GM21717 (cell line): ENCODE results near the gene ATP11A.
A peak's percentile ranks its signal among the peaks of the same experiment; 100 is the strongest.

Source experiments
- ATAC-seq: cut with Tn5 transposase; IDR thresholded peaks from one replicate; pipeline ENCODE4 v1.9.1; 2021; ENCODE audit warnings: mild to moderate bottlenecking, moderate library complexity; ENCODE audit not compliant: unreplicated experiment

ATP11A gene

GRCh38 chr13:112756511-112756966, 66.7 kb downstream of the ATP11A start:
- ATAC-seq: no peak

- ATAC-seq: no peak
Observed at GRCh38 chr13:112756967-112757758, 67.3 kb downstream of the ATP11A start.

GRCh38 chr13:112757759-112758086, 67.9 kb downstream of the ATP11A start:
- ATAC-seq: no peak

GRCh38 chr13:112759053-112759452, 69.2 kb downstream of the ATP11A start:
- no peak for ATAC-seq

GRCh38 chr13:112759827-112760226, 70.0 kb downstream of the ATP11A start:
- ATAC-seq: no peak

- ATAC-seq: no peak
Observed at GRCh38 chr13:112760435-112760834, 70.6 kb downstream of the ATP11A start.

GRCh38 chr13:112760931-112761330, 71.1 kb downstream of the ATP11A start:
- no peak for ATAC-seq

- ATAC-seq: no peak
Observed at GRCh38 chr13:112761701-112762689, 72.2 kb downstream of the ATP11A start.

GRCh38 chr13:112762690-112763080, 72.8 kb downstream of the ATP11A start:
- no peak for ATAC-seq

GRCh38 chr13:112764028-112764427, 74.2 kb downstream of the ATP11A start:
- no peak for ATAC-seq

GRCh38 chr13:112764864-112765561, 75.2 kb downstream of the ATP11A start:
- no peak for ATAC-seq

- ATAC-seq: no peak
Observed at GRCh38 chr13:112765731-112766130, 75.9 kb downstream of the ATP11A start.

- ATAC-seq: no peak
Observed at GRCh38 chr13:112766336-112766735, 76.5 kb downstream of the ATP11A start.

GRCh38 chr13:112767506-112768471, 78.0 kb downstream of the ATP11A start:
- peak; percentile 78 for ATAC-seq

- ATAC-seq: no peak
Observed at GRCh38 chr13:112768795-112769481, 79.1 kb downstream of the ATP11A start.

GRCh38 chr13:112769615-112770014, 79.8 kb downstream of the ATP11A start:
- ATAC-seq: no peak

- no peak for ATAC-seq
Observed at GRCh38 chr13:112770504-112770903, 80.7 kb downstream of the ATP11A start.

GRCh38 chr13:112771139-112771876, 81.5 kb downstream of the ATP11A start:
- ATAC-seq: no peak
